NCI-H2171 treated with DMSO at 0.1 percent for 48 hours (cell line): ENCODE measurements around the gene RNF114.
A peak's percentile ranks its signal among the peaks of the same experiment; 100 is the strongest.
"Not testable (repeated sequence)": the region's sequence is repeated elsewhere in the genome, so short reads cannot be mapped to it uniquely, and the experiment has no call there.

ENCODE experiments used
- DNase-seq: peaks from one replicate; lab custom pipeline; 2025; lab: John Stamatoyannopoulos, UW

Gene RNF114

GRCh38 chr20:49928411-49929141, 7.6 kb upstream of the RNF114 start:
- peak; percentile 78 for DNase-seq

DNA sequence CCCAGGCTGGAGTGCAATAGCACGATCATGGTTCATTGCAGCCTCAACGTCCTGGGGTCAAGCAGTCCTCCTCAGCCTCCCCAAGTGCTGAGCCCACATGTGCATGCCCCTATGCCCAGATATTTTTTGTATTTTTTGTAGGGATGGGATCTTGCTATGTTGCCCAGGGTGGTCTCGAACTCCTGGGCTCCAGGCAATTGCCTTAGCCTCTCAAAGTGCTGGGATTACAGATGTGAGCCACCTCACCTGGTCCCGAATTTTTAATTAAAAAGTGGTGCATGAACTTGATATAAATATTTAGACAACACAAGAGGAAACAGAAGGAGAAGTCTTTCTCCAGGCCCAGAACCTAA, 7.1 kb upstream of the RNF114 start:
- DNase-seq = no peak

- DNase-seq = no peak
Measured at GRCh38 chr20:49935746-49936152, 448 bp upstream of the RNF114 start.

DNA sequence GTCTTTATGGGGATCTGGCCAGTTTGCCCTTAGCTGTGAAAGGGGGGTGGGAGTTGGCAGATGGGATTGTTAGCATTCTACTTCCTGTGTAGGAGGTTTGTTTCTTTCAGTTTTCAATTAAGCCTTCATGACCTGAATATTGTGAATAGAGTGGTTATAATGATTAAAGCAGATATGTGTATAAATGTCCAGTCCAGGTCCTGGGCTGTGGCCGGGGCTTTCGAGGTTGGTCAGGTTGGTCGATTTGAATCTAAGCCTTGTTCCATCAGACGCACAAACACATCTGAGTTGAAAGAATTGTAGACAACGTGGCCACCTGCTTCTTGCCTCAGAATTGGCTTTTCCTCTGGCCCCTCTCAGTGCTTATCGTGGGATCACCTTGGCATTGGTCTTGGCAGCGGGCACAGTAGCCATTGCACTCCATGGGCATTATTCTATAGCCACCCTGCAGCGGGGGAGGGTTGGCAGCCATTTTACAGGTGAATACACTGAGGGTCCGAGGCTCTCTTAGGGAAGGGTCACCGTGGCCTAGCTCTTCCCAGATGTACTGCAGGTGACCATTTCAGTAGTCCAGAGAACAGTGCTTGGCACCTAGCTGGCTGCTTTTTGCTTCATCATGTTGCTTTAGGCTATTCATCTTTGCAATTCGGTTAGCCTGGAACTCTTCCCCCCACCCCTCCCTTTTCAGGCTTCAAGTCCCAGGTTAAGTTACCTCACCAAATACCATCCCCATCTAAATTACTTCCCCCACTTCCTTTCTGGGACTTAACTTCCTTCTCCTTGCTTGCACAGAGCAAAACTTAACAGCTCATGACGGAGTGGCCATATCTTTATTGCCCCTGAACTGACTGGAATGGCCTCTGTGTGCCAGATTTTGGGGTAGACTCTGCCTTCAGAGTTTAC, 1.1 kb downstream of the RNF114 start:
- no peak for DNase-seq

DNA sequence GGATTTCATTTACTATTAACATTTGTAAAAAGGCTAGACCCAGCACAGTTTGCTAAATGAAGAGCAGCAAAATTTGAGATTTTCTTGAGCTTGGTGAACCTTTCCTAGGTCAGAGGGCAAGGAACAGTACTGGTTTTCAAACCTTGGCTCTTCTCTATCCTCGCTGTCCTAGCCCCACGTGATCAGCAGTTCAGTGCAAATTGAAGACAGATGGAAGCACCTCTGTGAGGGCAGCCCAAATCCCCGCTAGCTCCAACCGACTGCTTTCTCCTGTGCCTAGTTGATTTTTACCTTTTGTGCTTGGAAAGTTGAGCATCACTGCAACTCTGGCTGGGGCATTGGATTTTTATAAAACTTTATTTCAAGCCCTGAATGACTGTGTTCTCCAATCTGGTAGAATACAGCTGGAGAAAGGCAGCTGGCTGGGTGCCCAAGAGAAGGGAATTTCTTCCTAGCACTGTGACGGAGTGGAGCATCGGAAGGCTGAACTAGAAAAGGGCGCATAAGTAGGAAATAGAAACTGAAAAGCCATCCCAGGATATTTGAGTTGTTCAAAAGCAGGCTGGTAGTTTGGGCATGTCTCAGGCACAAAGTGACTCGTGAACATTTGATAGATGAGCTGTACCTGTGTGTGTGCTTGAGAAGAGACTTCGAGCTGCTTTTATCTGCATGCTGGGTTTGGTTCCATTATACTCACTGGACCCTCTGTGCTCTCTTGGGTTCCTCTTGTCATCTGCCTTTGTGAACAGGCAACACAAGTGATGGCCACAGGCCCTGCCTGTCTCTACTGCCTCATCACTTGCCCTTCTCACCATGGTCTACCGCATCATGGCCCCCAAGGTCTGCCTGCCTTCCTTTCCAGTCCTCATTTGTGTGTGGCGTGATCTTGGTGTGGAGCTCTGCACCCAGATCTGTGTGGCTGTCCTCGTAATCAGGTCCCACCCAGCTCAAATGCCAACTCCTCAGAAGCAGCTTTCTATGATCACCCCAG, 2.3 kb downstream of the RNF114 start:
- peak; percentile 71 for DNase-seq

- DNase-seq = no peak
Measured at GRCh38 chr20:49941456-49941855, 5.3 kb downstream of the RNF114 start.

DNA sequence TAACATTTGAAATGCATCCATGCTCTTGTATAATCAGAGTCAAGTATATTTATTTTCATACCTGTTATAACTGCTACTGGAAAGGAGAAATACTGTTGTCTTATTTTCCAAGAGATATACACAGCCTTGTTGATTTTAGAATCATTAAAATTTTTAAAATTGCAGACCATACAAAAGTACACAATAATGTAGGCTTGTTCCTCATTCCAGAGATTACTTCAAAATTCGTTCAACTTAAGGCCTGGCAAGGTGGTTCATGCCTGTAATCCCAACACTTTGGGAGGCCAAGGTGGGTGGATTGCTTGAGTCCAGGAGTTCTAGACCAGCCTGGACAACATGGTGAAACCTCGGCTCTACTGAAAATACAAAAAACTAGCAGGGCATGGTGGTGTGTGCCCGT, 6.1 kb downstream of the RNF114 start:
- no peak for DNase-seq

DNA sequence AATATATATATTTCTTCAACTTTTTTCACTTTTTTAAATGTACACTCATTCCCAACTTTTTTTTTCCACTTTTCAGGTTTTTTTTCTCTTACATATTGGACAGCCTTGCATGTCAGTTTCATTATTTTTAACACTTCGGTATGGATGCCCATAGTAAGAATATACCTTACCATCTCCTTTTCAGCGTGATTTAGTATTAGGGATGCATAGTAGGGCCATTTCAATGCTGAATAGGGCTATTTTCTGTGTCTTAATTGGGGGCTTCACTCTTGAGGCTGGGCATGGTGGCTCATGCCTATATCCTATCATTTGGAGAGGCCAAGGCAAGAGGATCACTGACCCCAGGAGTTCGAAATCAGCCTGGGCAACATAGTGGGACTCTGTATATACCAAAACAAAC, 6.7 kb downstream of the RNF114 start:
- DNase-seq = no peak

DNA sequence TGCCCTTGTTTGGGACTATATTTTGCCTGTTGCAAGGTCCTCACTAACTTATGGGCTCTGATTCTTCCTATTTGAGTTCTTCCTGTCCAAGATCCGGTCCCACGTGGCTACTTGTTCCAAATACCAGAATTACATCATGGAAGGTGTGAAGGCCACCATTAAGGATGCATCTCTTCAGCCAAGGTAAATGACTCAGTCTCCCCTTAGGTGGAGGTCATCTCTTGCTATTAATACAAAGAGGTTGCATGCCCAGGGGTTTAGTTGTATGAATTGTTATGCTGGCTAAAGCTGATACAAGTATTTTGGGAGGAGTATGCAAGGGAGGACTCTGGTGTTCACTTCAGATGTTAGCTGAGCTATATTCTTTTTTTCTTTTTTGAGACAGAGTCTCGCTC, 9.1 kb downstream of the RNF114 start:
- no peak for DNase-seq

DNA sequence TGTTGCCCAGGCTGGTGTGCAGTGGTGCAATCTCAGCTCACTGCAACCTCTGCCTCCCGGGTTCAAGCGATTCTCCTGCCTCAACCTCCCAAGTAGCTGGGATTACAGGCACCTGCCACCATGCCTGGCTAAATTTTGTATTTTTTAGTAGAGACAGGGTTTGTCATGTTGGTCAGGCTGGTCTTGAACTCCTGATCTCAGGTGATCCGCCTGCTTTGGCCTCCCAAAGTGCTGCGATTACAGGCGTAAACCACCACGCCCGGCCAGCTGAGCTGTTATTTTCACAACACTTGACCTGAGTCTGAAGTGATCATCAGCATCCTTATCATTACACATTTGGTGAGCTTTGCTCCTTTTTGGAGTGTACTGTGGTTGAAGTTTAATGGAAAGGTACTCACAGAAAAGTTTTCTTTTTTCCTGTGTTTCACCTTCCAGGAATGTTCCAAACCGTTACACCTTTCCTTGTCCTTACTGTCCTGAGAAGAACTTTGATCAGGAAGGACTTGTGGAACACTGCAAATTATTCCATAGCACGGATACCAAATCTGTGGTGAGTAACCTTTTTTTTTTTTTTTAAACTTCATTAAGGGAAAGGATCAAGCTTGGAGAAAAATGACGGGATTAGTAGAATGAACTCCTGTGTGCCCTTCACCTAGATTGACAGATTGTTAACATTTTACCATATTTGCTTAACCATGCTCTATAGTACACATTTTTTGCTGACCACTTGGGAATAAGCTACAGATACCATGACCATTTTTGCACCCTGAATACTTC, 9.7 kb downstream of the RNF114 start:
- DNase-seq = no peak

DNA sequence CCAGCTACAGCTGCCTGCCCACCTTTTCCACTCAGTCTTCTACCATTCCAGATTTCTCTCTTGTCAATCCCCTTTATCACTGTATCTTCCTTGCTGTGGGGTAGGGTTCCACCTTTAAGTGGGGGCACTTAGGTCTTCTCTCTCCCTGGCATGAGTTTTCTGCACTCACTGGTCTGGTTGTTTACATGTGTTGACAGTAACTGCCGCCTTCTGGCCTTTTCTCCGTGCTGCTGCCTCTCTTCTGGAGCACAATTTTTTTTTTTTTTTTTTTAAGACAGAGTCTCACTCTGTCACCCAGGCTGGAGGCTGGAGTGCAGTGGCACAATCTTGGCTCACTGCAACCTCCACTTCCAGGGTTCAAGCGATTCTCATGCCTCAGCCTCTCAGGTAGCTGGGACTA, 12.0 kb downstream of the RNF114 start:
- peak; percentile 19 for DNase-seq

GRCh38 chr20:49948809-49949507, 12.8 kb downstream of the RNF114 start:
- DNase-seq = no peak

DNA sequence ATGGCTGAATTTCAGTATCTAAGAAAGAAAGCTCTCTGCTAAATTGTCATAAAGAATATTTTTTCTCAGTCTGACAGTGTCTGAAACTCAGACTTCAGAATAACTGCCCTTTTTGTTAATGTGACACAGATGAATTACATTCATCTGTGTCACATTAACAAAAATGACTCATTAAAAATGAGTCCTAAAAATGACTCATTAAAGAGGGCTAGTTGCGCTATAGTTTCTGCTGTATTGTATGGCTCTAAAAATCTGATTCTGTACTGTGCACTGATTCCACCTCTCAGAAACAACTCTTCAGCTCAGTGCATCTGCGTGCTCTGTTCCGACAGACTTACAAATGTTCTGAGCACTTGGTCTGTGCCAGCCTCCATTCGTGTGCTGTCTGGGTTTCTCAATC, 15.0 kb downstream of the RNF114 start:
- no peak for DNase-seq

DNA sequence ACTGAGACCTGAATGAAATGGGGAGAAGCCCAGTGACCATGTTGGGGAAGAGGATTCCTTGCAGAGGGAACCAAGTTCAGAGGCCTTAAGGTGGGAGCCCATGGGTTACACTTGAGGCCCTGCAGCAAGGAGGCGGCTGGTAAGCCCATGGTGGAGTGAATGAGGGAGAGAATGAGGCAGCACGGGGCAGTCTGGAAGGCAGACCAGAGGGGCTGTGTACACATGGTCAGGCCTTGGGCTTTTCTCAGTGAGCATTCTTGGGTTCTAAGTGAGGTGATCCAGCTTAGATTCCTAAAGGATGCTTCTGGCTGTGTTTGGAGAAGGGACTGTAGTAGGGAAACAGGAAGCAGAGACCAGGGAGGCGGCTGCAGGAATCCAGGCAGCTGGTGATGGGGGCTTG, 19.0 kb downstream of the RNF114 start:
- no peak for DNase-seq

DNA sequence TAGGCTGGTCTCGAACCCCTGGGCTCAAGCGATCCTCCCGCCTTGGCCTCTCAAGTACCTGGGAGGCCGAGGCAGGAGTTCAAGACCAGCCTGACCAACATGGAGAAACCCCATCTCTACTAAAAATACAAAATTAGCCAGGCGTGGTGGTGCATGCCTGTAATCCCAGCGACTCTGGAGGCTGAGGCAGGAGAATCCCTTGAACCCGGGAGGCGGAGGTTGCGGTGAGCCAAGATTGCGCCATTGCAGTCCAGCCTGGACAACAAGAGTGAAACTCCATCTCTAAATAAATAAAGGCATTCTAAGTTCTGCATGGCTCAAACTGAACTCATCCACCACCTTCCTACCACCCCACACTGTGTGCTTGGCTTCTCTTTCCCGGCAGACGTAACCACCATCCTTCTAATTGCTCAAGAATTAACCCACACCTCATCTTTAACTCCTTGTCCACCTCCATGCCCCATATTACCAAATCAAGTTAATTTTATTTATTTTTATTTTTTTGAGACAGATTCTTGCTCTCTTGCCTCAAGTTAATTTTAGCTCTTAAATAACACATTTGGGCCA, 19.7 kb downstream of the RNF114 start:
- DNase-seq = not testable (repeated sequence)

DNA sequence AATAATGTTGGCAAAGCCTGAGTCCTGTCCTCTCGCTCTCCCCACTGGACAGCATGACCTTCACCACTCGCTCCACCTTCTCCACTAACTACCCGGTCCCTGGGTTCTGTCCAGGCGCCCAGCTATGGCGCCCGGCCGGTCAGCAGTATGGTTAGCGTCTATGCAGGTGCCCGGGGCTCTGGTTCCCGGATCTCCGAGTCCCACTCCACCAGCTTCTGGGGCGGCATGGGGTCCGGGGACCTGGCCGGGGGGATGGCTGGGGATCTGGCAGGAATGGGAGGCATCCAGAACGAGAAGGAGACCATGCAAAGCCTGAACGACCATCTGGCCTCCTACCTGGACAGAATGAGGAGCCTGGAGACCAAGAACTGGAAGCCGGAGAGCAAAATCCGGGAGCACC, 20.5 kb downstream of the RNF114 start:
- DNase-seq = no peak

DNA sequence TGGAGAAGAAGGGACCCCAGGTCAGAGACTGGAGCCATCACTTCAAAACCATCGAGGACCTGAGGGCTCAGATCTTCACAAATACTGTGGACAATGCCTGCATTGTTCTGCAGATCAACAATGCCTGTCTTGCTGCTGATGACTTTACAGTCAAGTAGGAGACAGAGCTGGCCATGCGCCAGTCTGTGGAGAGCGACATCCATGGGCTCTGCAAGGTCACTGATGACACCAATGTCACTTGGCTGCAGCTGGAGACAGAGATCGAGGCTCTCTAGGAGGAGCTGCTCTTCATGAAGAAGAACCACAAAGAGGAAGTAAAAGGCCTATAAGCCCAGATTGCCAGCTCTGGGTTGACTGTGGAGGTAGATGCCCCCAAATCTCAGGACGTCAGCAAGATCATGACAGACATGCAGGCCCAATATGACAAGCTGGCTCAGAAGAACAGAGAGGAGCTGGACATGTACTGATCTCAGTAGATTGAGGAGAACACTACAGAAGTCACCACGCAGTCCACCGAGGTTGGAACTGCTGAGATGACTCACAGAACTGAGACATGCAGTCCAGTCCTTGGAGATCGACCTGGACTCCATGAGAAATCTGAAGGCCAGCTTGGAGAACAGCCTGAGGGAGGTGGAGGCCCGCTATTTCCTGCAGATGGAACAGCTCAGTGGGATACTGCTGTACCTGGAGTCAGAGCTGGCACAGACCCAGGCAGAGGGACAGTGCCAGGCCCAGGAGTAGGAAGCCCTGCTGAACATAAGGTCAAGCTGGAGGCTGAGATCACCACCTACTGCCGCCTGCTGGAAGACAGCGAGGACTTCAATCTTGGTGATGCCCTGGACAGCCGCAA, 21.1 kb downstream of the RNF114 start:
- not testable (repeated sequence) for DNase-seq

DNA sequence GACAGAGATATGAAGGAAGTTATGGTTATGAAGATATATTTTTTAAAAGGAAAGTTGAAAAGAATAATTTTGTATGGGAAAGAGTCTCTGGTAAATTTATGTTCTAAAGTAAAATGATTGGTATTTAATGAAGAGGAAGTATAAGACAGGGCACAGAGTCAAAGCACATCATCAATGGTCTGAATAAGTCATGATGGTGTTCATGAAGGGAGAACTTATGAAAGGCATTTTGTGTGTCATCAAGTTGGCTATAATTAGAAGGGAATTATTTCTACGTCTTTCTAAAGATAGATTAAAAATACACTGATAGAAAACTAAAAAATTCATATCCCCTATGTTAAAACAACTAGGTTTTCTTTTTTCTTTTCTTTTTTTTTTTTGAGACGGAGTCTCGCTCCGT, 25.2 kb downstream of the RNF114 start:
- DNase-seq = no peak

DNA sequence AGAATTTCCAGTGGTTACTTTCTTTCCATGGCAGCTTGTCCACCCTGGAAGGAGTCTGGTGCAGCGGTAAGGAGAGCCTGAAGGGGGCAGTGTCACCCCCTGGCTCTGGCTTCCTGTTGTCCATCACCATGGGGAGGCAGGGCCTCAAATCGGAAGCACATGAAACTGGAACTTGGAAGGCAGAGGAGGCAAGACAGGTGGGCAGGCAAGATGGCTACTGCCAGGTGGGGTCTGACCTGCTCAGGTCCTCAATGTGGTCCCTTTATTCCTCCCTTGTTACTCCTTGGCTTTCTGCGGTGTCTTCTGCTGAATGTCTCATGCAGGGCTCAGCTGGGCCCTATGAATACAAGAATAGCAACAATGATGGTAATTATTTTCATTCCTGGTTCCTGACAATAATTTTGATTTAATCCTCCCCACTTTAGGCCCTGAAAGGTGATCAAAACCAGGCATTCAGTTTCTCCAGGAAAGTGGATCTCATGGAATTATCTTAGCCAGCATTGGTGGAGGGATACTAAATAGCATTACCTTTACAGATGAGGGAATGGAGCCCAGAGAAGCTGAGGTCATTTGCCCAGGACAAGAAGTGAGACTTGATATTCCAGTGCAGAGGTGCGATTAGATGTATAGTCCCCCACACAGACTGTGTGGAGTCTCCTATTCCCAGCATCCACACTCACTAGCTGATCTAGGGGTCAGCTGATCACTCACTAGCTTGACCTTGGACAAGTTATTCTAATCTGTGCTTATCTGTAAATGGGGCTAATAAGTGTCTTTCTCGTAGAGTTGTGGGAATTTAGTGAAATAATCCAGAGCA, 29.0 kb downstream of the RNF114 start:
- DNase-seq = peak; percentile 22
